Effector memory CD4-positive, alpha-beta T cell (primary cell): ENCODE data around the gene LMOD1.

Experiments
- DNase-seq, 3 donors: peaks; one replicate each; pipeline ENCODE4 v3.0.0-alpha.2; 2020
- H3K27ac ChIP-seq: 2 replicates; pipeline ENCODE4 v1.7.0; 2013; ENCODE audit warnings: mild to moderate bottlenecking, low read length, moderate library complexity; ENCODE audit not compliant: insufficient read depth, poor library complexity, severe bottlenecking
- H3K27me3 ChIP-seq: replicated peaks from 2 replicates; pipeline ENCODE4 v1.7.0; 2013; ENCODE audit warnings: mild to moderate bottlenecking, low read length; ENCODE audit not compliant: insufficient read depth, control insufficient read depth, poor library complexity, severe bottlenecking
- H3K36me3 ChIP-seq: 2 replicates; pipeline ENCODE4 v1.7.0; 2013; ENCODE audit warnings: mild to moderate bottlenecking, low read length, moderate library complexity; ENCODE audit not compliant: control insufficient read depth, insufficient read depth
- H3K4me1 ChIP-seq: 2 replicates; pipeline ENCODE4 v1.7.0; 2013; ENCODE audit warnings: low read length, mild to moderate bottlenecking; ENCODE audit not compliant: control insufficient read depth, insufficient read depth, poor library complexity, severe bottlenecking
- H3K4me3 ChIP-seq: 2 replicates; pipeline ENCODE4 v1.7.0; 2013; ENCODE audit warnings: low read length, low read depth, mild to moderate bottlenecking; ENCODE audit not compliant: insufficient read depth, poor library complexity, severe bottlenecking
- H3K9me3 ChIP-seq: 2 replicates; pipeline ENCODE4 v1.7.0; 2013; ENCODE audit warnings: mild to moderate bottlenecking, low read length, moderate library complexity; ENCODE audit not compliant: control insufficient read depth

LMOD1 gene

DNA sequence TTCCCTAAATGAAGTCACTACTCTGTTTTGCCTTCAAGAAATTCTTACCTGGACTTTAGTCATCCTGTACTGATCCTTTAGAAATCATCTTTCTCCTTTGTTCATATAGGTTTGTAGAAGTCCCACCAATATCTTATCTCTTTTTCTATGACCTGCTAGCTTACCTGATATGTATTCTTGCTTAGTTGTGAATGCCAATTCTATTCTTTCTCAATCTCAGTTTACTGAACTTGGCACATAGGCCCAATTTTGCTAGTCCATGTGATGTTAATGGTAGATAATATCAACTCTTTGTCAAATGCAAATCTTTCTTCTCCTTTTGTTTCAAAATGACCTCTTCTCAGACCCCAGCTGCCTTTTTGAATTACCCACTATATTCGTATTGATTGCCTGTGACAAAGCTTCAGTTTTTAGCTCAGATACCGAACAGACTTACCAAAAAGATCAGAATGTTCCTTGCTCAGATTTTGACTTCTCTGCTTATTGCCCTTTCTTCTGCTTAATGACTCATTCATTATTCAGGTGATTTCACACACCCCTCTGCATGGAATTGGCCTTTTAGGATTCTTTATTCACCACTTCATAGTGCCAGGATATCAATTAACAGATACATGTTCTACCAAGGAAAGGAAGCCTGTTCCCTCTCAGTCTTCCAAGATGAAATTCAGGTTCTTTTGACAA lies 96.8 kb downstream of the LMOD1 start:
- no peaks in the 10 kb centered on the region for H3K4me1 ChIP-seq
- no peak overlapping the region for H3K4me3 ChIP-seq
- H3K9me3 ChIP-seq: no peaks in the 10 kb centered on the region
- H3K36me3 ChIP-seq: peaks cover 60% of the 10 kb centered on the region
- no peak for DNase-seq
- H3K27me3 ChIP-seq: no peaks in the 10 kb centered on the region
- no peak overlapping the region for H3K27ac ChIP-seq

DNA sequence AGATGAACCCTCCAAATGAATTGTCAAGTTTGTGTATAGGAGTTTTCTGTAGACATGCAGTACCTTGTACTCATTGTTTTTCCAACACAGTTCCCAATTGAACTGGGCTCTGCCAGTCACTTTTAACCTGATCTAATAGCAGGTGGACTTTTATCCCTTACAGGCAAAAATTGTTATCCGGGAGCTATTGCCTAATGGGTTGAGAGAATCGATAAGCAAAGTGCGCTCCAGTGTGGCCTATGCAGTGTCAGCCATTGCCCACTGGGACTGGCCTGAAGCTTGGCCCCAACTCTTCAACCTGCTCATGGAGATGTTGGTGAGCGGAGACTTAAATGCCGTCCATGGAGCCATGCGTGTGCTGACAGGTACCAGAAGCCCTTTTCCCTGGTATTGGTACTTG lies 98.1 kb downstream of the LMOD1 start:
- no peaks in the 10 kb centered on the region for H3K4me1 ChIP-seq
- H3K36me3 ChIP-seq: peaks cover 51% of the 10 kb centered on the region
- H3K27me3 ChIP-seq: no peaks in the 10 kb centered on the region
- no peak overlapping the region for H3K27ac ChIP-seq
- no peak for DNase-seq
- no peak overlapping the region for H3K4me3 ChIP-seq
- no peaks in the 10 kb centered on the region for H3K9me3 ChIP-seq

DNA sequence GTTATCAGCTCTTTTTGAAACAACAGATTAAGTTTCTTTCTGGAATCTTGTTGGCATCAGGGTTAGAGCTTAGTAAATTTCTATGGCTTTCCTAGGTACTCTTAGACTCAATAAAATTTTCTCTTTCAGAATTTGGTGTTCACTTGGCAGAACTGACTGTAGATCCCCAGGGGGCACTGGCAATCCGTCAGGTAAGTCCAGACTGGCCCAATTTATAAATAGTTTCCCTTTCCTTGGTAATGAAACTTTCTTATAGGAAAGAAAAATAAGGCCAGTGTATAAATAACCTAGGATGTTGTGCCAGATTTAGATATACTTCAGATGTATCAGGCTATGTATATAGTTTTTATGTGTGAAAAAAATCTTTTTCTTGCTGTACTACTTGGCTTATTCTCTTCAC lies 99.2 kb downstream of the LMOD1 start:
- Histone ChIP-seq H3K36me3 (peaks cover 40% of the 10 kb centered on the region), H3K4me1 (no peaks in the 10 kb centered on the region), H3K27me3 (no peaks in the 10 kb centered on the region), H3K9me3 (no peaks in the 10 kb centered on the region), H3K27ac (no peak overlapping the region), H3K4me3 (no peak overlapping the region)
- no peak for DNase-seq
